Smooth muscle cell (in vitro differentiated cells): ENCODE results near the gene LGALS1. TPM values are rescaled to one million over a fixed set of nuclear protein-coding genes. Genes with fewer than 3 reads are reported as not detected.

ENCODE experiments used
- DNase-seq: peaks from one replicate; lab custom pipeline; 2025; ENCODE audit not compliant: unreplicated experiment; lab: John Stamatoyannopoulos, UW
- H2AFZ ChIP-seq: fragments of 200-600 bp; sonication (generic); 2 replicates; pipeline ENCODE4 v1.6.0; 2016; ENCODE audit warnings: antibody characterized with exemption, low read depth, mild to moderate bottlenecking
- H3F3A ChIP-seq: fragments of 200-600 bp; sonication (generic); 2 replicates; pipeline ENCODE4 v1.6.0; 2017; ENCODE audit warnings: antibody characterized with exemption, low read depth
- H3K27ac ChIP-seq: fragments of 200-600 bp; sonication (generic); 2 replicates; pipeline ENCODE4 v1.5.1; 2016; ENCODE audit warnings: low read depth, mild to moderate bottlenecking
- H3K27me3 ChIP-seq: fragments of 200-600 bp; sonication (generic); 2 replicates; pipeline ENCODE4 v1.6.1; 2016; ENCODE audit warnings: low read depth, mild to moderate bottlenecking
- H3K36me3 ChIP-seq: fragments of 200-600 bp; sonication (generic); 2 replicates; pipeline ENCODE4 v1.5.1; 2016; ENCODE audit warnings: low read depth
- H3K4me1 ChIP-seq: fragments of 200-600 bp; sonication (generic); 2 replicates; pipeline ENCODE4 v1.5.1; 2016; ENCODE audit warnings: low read depth
- H3K4me2 ChIP-seq: fragments of 200-600 bp; sonication (generic); 2 replicates; pipeline ENCODE4 v1.6.0; 2016; ENCODE audit warnings: mild to moderate bottlenecking
- H3K4me3 ChIP-seq: fragments of 200-600 bp; sonication (generic); 2 replicates; pipeline ENCODE4 v1.5.1; 2016; ENCODE audit warnings: mild to moderate bottlenecking
- H3K79me2 ChIP-seq: fragments of 200-600 bp; sonication (generic); 2 replicates; pipeline ENCODE4 v1.6.0; 2016; ENCODE audit warnings: low read depth, mild to moderate bottlenecking
- H3K9ac ChIP-seq: fragments of 200-600 bp; sonication (generic); 2 replicates; pipeline ENCODE4 v1.6.0; 2016; ENCODE audit warnings: low read depth
- H3K9me3 ChIP-seq: fragments of 200-600 bp; sonication (generic); replicated peaks from 2 replicates; pipeline ENCODE4 v1.5.1; 2016; ENCODE audit warnings: low read depth
- H4K20me1 ChIP-seq: fragments of 200-600 bp; sonication (generic); 2 replicates; pipeline ENCODE4 v1.6.0; 2016; ENCODE audit warnings: low read depth
- CTCF ChIP-seq: fragments of 200-600 bp; sonication (generic); IDR thresholded peaks from 2 replicates; pipeline ENCODE4 v1.5.1; 2017; ENCODE audit warnings: borderline replicate concordance, mild to moderate bottlenecking, antibody characterized with exemption; ENCODE audit not compliant: insufficient read depth, poor library complexity, severe bottlenecking
- WGBS: methylation state at CpG from one replicate; pipeline ENCODE4 v1.1.7; 2016; ENCODE audit warnings: low lambda C conversion rate; 5-methylcytosine and 5-hydroxymethylcytosine counted together
- polyA plus RNA-seq: library from polyadenylated mRNA; unstranded; fragments of >200 nt; fragmentation: Nextera tagmentation; extraction: Ambion mirVana; gene quantifications from 2 replicates; pipeline ENCODE4 v1.2.1, GENCODE V29; 2016
- total RNA-seq: library from RNA; depleted of rRNA; stranded (reverse); fragments of >200 nt; gene quantifications from 2 replicates; pipeline ENCODE4 v1.2.3, GENCODE V29; 2014

Gene LGALS1
- total and polyA plus RNA-seq, 2 experiments from 2014 or later, result 5,079 to 5,332 TPM

DNA sequence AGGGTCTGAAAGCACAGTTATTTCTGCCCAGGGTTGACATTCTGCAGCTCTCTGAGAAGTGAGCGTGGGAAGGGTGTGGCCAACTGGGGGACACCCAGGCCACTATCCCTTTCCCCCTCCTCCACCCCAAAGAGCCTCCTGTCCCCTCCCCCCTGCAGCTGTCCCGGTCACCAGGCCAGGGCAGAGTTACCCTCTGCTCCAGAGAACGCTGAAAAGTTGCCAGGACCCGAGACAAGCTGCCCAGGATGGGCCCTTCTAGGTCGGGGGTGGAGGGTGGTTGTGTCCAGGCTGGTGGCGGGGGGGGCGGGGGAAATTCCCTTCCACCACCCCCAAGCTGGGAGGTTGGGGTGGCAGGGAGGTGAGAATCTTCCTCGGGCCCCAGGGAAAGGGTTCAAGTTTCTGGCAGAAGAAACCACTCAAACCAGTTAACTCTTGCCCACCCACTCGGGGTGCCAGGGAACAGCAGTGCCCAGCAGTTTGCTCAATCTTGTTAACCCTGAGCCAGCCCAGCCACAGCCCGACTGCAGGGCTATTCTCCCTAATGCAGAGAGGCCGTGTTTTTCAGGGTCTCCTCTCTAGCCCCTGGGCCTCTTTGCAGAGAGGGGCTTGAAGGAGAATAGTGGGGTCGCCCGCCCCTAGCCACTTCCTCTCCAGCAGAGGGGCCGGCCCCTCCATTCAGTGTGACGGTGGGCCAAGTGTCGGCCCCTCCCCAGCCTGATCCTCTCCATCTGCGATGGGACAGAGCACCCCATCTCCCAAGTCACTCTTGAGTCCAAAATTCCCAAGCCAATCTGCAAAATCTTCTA lies 697 bp downstream of the LGALS1 start:
- H2AFZ ChIP-seq, result no peak overlapping the region
- no peaks in the 10 kb centered on the region for H3K36me3 ChIP-seq
- peak overlapping the region; percentile 93 for H3K9ac ChIP-seq
- no peaks in the 10 kb centered on the region for H3K27me3 ChIP-seq
- H3K4me2 ChIP-seq, result peak overlapping the region; percentile 97
- H3K9me3 ChIP-seq, result no peaks in the 10 kb centered on the region
- H3K4me3 ChIP-seq, result peak overlapping the region; percentile 74
- peak overlapping the region; percentile 92 for H3K27ac ChIP-seq
- DNase-seq, result no peak
- peaks cover 23% of the 10 kb centered on the region for H3K79me2 ChIP-seq
- H3K4me1 ChIP-seq, result peaks cover 3% of the 10 kb centered on the region
- H3F3A ChIP-seq, result peaks cover 45% of the 10 kb centered on the region
- TF ChIP-seq CTCF, result no peak
- 21% methylated on average over 10 of the region's 17 CpGs for WGBS
- peaks cover 40% of the 10 kb centered on the region for H4K20me1 ChIP-seq

DNA sequence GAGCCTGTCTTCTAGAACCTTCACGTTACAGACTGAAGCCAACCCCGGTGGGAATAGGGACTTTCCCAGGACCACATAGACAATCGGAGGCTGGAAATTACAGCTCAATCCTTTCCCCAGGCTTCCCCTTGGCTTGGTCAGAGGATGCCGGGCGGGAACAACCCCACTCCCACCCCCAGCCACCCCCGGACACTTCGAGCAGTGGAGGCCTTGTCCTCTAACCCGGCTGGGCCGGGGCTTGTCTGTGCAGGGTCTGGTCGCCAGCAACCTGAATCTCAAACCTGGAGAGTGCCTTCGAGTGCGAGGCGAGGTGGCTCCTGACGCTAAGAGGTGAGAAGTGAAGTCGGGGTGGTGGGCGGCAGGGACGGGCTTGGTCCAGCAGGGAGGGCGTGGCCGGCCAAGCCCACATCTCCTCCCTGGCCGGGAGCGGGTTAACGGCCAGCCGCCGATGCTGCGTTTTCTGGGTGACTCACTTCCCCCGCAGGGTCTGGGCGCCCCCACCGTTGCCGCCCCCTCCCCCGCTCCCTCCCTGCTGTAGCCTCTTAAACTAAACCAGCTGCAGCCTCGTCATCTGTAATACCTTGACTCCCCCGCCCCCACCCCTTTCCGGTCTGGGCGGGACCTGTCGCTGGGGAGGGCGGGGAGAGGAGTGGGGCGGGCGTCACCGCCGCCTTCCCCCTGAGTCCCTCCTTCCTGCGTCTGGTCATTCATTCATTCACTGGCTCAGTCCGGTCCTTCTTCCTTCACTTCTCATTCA lies 1.5 kb downstream of the LGALS1 start:
- Histone ChIP-seq H3K79me2 (peaks cover 23% of the 10 kb centered on the region), H3F3A (peaks cover 45% of the 10 kb centered on the region), H3K4me1 (peaks cover 3% of the 10 kb centered on the region), H2AFZ (no peak overlapping the region), H3K27me3 (no peaks in the 10 kb centered on the region), H3K36me3 (no peaks in the 10 kb centered on the region), H3K27ac (peak overlapping the region; percentile 92), H3K4me2 (peak overlapping the region; percentile 97), H3K4me3 (peak overlapping the region; percentile 74), H3K9ac (peak overlapping the region; percentile 93), H4K20me1 (peaks cover 43% of the 10 kb centered on the region), H3K9me3 (no peaks in the 10 kb centered on the region)
- under 1% methylated on average over 17 of the region's 42 CpGs for WGBS
- no peak for TF ChIP-seq CTCF
- peak; percentile 80 for DNase-seq

DNA sequence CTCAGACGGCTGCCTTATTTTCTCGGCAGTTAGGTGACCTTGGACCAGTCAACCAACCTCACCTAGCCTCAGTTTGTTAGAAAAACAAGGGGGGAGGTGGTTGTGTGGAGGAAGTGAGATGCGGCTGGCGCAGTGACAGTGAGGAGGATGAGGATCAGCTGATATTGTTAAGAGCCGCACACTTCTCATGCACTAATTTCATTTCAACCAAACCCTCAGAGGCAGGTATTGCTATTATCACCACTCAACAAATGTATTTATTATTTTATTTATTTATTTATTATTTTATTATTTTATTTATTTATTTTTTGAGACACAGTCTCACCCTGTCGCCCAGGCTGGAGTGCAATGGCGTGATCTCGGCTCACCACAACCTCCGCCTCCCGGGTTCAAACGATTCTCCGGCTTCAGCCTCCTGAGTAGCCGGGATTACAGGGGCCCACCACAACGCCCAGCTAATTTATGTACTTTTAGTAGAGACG lies 2.1 kb downstream of the LGALS1 start:
- Histone ChIP-seq H3K4me3 (peak overlapping the region; percentile 74), H3K27me3 (no peaks in the 10 kb centered on the region), H4K20me1 (peaks cover 43% of the 10 kb centered on the region), H3K4me1 (peaks cover 3% of the 10 kb centered on the region), H3K9ac (peak overlapping the region; percentile 72), H3K36me3 (no peaks in the 10 kb centered on the region), H3K27ac (peak overlapping the region; percentile 92), H2AFZ (no peak overlapping the region), H3K79me2 (peaks cover 23% of the 10 kb centered on the region), H3K9me3 (no peaks in the 10 kb centered on the region), H3K4me2 (peak overlapping the region; percentile 97), H3F3A (peaks cover 45% of the 10 kb centered on the region)
- WGBS, result 65% methylated on average over 15 of the region's 15 CpGs
- TF ChIP-seq CTCF, result no peak
- no peak for DNase-seq
